HG03571 (cell line): ENCODE data around the gene CNRIP1.

ENCODE experiments used
- ATAC-seq: cut with Tn5 transposase; IDR thresholded peaks from one replicate; pipeline ENCODE4 v1.9.1; 2021; ENCODE audit not compliant: unreplicated experiment

CNRIP1 gene

GRCh38 chr2:68293755-68294154 lies 26.0 kb downstream of the CNRIP1 start:
- no peak for ATAC-seq

GRCh38 chr2:68293024-68293423 lies 26.7 kb downstream of the CNRIP1 start:
- ATAC-seq = no peak

- ATAC-seq = no peak
These were observed 27.5 kb downstream of the CNRIP1 start for GRCh38 chr2:68292108-68292710.

GRCh38 chr2:68291314-68291713 lies 28.4 kb downstream of the CNRIP1 start:
- ATAC-seq = no peak

- no peak for ATAC-seq
These were observed 28.8 kb downstream of the CNRIP1 start for GRCh38 chr2:68290901-68291300.

- no peak for ATAC-seq
These were observed 31.9 kb downstream of the CNRIP1 start for GRCh38 chr2:68287580-68288441.

- ATAC-seq = no peak
These were observed 34.9 kb downstream of the CNRIP1 start for GRCh38 chr2:68284896-68285295.

GRCh38 chr2:68283419-68283812 lies 36.3 kb downstream of the CNRIP1 start:
- no peak for ATAC-seq

- ATAC-seq = no peak
These were observed 36.8 kb downstream of the CNRIP1 start for GRCh38 chr2:68282811-68283418.

GRCh38 chr2:68280796-68281195 lies 39.0 kb downstream of the CNRIP1 start:
- no peak for ATAC-seq

GRCh38 chr2:68280348-68280747 lies 39.4 kb downstream of the CNRIP1 start:
- ATAC-seq = no peak

- no peak for ATAC-seq
These were observed 40.1 kb downstream of the CNRIP1 start for GRCh38 chr2:68279691-68280090.

- ATAC-seq = no peak
These were observed 41.6 kb downstream of the CNRIP1 start for GRCh38 chr2:68278169-68278568.

GRCh38 chr2:68274022-68274421 lies 45.7 kb downstream of the CNRIP1 start:
- ATAC-seq = no peak

GRCh38 chr2:68272246-68272994 lies 47.3 kb downstream of the CNRIP1 start:
- no peak for ATAC-seq

GRCh38 chr2:68266655-68267054 lies 53.1 kb downstream of the CNRIP1 start:
- no peak for ATAC-seq

GRCh38 chr2:68263632-68264031 lies 56.1 kb downstream of the CNRIP1 start:
- ATAC-seq = no peak

GRCh38 chr2:68258851-68259250 lies 60.9 kb downstream of the CNRIP1 start:
- no peak for ATAC-seq

- ATAC-seq = no peak
These were observed 63.7 kb downstream of the CNRIP1 start for GRCh38 chr2:68256093-68256450.

GRCh38 chr2:68253219-68254068 lies 66.3 kb downstream of the CNRIP1 start:
- no peak for ATAC-seq
